HG02970 (cell line): ENCODE data around the gene CASP2.
A peak's percentile ranks its signal among the peaks of the same experiment; 100 is the strongest.

ENCODE experiments used
- ATAC-seq: cut with Tn5 transposase; IDR thresholded peaks from one replicate; pipeline ENCODE4 v1.9.1; 2021; ENCODE audit warnings: mild to moderate bottlenecking, moderate library complexity, moderate number of reproducible peaks; ENCODE audit not compliant: unreplicated experiment, low FRiP score

CASP2 gene

GRCh38 chr7:143287935-143288826 is at the start of gene CASP2:
Gene CASP2 (plus strand): TSS chr7:143288351. CDS start chr7:143288456, 105 bp downstream.
- peak; percentile 98 for ATAC-seq

- no peak for ATAC-seq
Measured at GRCh38 chr7:143239813-143240212, 48.3 kb upstream of the CASP2 start.

GRCh38 chr7:143240291-143241168 is 47.6 kb upstream of the CASP2 start:
- peak; percentile 79 for ATAC-seq

DNA sequence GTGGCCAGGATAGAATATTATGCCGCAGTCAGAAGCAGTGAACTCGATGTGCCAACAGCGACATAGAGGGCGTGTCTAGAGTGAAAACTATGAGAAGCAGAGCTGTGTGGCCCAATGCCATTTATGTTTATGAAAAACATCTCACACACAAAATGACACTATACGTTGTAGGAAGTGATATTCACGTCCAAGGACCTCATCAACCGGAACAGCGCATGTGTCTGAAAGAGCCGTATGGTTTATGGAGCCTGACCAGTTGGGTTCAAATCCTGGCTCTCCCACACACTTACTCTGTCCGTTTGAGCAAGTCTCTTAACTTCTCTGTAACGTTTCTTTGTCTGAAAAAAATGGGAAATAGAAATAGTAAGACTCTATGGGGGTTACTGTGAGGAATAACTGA is 45.8 kb upstream of the CASP2 start:
- no peak for ATAC-seq

- no peak for ATAC-seq
Measured at GRCh38 chr7:143243111-143243510, 45.0 kb upstream of the CASP2 start.

GRCh38 chr7:143243614-143244013 is 44.5 kb upstream of the CASP2 start:
- ATAC-seq: no peak

DNA sequence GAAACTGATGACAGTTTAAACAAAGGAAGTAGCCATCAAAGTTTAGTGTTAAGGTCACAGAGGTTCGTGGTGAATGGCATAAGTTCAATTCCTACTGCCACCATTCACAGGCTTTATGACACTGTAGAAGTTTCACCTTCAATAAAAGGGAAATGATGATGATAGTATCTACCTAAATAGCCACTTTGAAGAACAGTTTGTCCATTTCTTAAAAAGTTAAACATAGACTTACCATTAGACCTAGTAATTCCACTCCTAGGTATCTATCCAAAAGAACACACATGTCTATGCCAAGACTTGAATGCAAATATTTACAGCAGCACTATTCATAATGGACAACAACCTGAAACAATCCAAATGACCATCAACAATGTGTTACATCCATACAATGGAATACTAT is 43.8 kb upstream of the CASP2 start:
- ATAC-seq: no peak

DNA sequence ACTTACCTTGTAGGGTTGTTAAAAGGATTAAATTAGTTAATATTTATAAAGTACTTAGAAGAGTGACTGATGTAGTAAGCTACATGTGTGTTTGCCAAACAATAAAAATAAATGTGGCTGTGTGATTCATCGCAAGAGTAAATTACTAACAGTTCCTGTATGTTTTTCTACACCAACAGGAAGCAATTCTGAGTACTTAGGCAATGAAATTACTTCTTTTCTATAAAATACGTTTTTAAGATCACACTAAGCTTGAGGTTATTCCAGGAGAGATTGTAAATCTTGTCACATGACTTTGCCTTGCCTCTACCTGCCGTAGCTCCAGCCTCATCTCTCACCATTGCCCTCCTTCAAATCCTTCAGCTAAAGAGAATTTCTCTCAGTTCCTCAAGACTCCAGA is 43.0 kb upstream of the CASP2 start:
- ATAC-seq: no peak

DNA sequence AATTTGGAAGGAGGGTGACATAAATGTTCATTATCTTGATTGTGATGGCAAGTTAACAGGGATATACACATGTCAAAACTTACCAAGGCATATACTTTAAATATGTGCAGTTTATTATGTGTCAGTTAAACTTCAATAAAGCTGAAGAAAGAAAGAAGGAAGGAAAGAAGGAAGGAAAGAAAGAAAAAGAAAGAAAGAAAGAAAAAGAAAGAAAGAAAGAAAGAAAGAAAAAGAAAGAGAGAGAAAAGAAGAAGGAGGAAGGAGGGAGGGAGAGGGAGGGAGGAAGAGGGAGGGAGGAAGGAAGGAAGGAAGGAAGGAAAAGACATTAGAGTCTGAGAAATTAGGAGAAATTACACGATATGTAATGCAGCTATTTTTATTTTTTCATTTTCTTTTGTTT is 40.8 kb upstream of the CASP2 start:
- ATAC-seq: no peak

DNA sequence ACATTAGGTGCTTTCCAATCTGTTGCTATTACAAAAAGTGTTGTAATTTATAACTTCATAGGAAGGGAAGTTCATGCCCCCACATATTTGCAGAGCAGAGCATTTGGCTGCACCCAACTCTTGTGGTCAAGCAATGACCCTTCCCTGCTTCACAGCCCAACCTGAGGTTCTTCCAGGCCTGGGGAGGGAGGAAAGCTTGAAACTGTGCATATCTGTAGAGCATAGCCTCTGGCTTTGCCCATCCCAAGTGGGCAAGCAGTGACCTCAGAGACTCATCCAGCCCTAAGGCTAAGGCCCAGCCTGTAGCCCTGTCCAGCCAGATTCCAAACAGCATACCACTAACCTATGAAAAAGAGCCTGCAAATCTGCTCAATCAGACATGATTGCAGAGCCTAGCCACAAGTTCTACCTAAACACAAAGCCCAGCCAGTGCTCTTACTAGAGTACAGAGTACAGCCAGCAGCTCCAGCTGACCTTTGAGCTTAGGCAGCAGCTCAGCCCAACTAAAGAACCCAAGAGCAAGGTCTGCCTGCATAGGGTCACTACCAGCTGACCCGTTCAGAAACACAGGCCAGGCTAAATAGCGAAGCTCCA is 39.3 kb upstream of the CASP2 start:
- ATAC-seq: no peak

DNA sequence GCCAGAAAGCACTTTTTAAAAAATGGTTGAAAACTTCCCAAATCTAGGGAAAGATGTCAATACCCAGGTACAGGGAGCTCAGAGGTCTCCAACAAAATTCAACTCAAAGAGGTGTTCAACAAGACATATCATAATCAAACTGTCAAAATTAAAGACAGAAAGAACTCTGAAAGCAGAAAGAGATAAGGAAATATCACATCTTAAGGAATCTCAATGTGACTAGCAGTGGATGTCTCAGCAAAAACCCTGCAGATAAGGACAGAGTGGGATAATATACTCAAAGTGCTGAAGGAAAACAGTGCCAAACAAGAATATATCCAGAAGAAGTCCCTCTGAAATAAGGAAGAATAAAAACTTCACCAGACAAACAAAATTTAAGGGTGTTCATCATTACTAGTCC is 38.0 kb upstream of the CASP2 start:
- ATAC-seq: no peak

- ATAC-seq: no peak
Measured at GRCh38 chr7:143250822-143251221, 37.3 kb upstream of the CASP2 start.

GRCh38 chr7:143252006-143252405 is 36.1 kb upstream of the CASP2 start:
- no peak for ATAC-seq

DNA sequence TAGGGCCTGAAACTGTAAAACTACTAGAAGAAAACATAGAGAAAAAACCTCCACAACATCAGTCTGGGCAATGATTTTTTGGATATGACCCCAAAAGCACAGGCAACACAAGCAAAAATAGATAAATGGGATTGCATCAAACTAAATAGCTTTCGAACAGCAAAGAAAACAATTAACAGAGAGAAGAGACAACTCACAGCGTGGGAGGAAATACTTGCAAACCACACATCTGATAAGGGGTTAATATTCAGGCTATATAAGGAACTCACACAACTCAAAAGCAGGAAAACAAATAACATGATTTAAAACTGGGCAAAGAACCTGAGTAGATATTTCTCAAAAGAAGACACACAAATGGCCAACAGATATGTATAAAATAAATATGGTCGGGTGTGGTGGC is 32.6 kb upstream of the CASP2 start:
- ATAC-seq: no peak

- ATAC-seq: no peak
Measured at GRCh38 chr7:143256325-143256724, 31.8 kb upstream of the CASP2 start.

DNA sequence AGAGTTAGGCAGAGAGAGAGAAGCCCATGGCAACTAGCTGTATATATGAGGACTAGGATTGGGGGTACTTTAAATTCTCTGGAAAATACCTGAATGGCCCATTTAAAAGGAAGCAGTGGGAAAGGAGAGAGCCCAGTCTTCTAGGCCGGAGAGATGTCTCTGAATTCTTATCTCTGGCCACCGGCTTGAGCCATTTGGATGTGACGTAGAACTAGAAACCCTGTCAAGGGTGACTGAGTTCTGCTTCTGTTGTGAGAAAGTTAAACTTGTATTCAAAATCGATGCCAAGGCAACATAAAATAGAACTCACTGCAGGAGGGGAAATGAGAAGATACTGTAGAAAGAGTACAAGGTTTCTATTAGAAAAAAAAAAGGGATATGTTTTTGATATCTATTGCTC is 31.2 kb upstream of the CASP2 start:
- ATAC-seq: peak; percentile 83

DNA sequence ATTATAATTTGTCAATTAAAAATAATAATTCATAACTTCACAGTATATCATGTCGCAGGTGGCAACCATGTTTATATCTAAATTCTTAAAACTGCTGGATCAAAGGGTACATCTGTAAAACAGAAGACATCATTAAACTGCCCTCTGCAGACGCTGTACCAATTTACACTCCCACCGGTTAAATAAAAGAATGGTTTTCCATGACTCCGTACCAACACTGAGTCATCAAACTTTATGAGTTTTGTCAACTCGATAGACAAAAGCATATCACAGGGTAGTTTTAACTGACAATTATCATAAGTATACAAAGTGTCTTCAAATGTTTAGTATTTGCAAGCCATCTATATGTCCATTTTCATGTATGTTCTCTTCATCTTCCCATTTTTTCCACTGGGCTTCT is 30.6 kb upstream of the CASP2 start:
- ATAC-seq: no peak

- no peak for ATAC-seq
Measured at GRCh38 chr7:143258831-143259230, 29.3 kb upstream of the CASP2 start.

DNA sequence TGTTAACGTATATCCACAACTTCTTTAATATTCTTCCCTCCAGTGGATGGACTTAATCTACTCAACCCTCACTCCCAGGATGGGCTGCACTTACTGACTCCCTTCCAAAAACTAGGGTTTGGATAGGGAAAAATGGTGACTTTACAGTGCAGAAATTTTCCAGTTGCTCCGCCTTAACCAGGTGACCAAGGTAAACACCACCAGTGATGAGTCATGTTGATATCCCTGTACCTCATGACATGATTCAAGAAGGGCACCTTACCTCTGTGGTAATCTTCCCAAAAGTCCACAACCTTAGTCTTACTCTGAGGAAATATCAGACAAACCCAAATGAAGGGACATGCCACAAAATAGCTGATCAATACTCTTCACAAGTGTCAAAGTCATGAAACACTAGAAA is 28.4 kb upstream of the CASP2 start:
- no peak for ATAC-seq

DNA sequence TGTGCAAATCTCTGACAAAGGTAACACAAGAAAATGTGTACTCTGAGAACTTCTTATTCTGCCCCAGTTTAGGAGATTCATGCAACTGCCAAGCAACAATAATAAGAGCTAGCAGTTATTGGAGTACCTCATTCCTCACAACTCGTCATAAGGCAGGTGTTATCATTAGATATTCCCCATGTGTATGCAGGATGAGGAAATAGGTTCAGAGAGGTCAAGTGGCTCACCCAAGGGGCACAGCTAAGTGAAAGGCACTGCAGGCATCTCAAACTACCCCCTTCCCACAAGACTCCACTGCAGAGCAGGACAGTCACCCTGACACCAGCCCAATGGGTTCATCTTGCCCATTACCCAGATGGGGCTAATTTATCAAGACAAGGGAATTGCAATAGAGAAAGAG is 26.2 kb upstream of the CASP2 start:
- no peak for ATAC-seq
